ENCODE results near the gene RACGAP1. TPM values are rescaled to one million over a fixed set of nuclear protein-coding genes. Genes with fewer than 3 reads are reported as not detected.

The RACGAP1 gene
- total RNA-seq, 4 donors from 2014 or later, result 4.0 to 7.2 (median 6.2) TPM

Other genes starting within 250 kb of the RACGAP1 start
- 10 to 100 TPM; 14.1 to 33.7 (median 16.3) TPM for gene NCKAP5L, start 197.1 kb downstream of the RACGAP1 start, total RNA-seq
- 1 to 10 TPM; 3.9 to 6.1 (median 4.1) TPM for gene BCDIN3D, start 182.4 kb downstream of the RACGAP1 start, total RNA-seq
- gene FAIM2, start 121.6 kb downstream of the RACGAP1 start, total RNA-seq, result 1 to 10 TPM in 1 of 4 donors, under 1 TPM in 2, not detected in 1; 0.13 to 3.0 (median 0.33) TPM
- gene AQP2, start 74.8 kb downstream of the RACGAP1 start, total RNA-seq, result under 1 TPM in 1 of 4 donors, not detected in 3; 0.67 TPM
- 1 to 10 TPM in 3 of 4 donors, not detected in 1; 1.1 to 3.5 (median 2.0) TPM for gene AQP5, start 63.6 kb downstream of the RACGAP1 start, total RNA-seq
- not detected for gene AQP6, start 52.5 kb downstream of the RACGAP1 start, total RNA-seq
- gene ASIC1, start 32.1 kb upstream of the RACGAP1 start, total RNA-seq, result 1 to 10 TPM in 1 of 4 donors, under 1 TPM in 3; 0.13 to 1.9 (median 0.43) TPM
- 10 to 100 TPM; 67.2 to 92.9 (median 74.7) TPM for gene SMARCD1, start 59.8 kb upstream of the RACGAP1 start, total RNA-seq
- gene GPD1, start 78.5 kb upstream of the RACGAP1 start, total RNA-seq, result 10 to 100 TPM in 1 of 4 donors, 1 to 10 TPM in 3; 5.1 to 10.6 (median 7.1) TPM
- 100 to 1,000 TPM in 2 of 4 donors, 10 to 100 TPM in 2; 40.6 to 135 (median 90.9) TPM for gene COX14, start 86.7 kb upstream of the RACGAP1 start, total RNA-seq
- gene CERS5, start 141.9 kb upstream of the RACGAP1 start, total RNA-seq, result 10 to 100 TPM; 20.2 to 34.9 (median 29.5) TPM